SU-DHL-6 (cell line): ENCODE data around the gene MS4A10.

Experiments used
- EZH2phosphoT487 ChIP-seq: fragments of 200-600 bp; sonication (generic), shearing (Covaris generic); conservative IDR thresholded peaks from 2 replicates; pipeline ENCODE4 v1.6.1; 2018; ENCODE audit warnings: mild to moderate bottlenecking, antibody characterized with exemption, low read length, moderate library complexity, mixed read lengths
- TF ChIP-seq, protein P1 (sequence below): fragments of 200-600 bp; sonication (generic); IDR thresholded peaks from one replicate; pipeline ENCODE4 v1.5.1; 2017; ENCODE audit warnings: antibody characterized with exemption, mild to moderate bottlenecking, low read length, moderate library complexity; ENCODE audit not compliant: insufficient read depth, poor library complexity, severe bottlenecking

DNA sequence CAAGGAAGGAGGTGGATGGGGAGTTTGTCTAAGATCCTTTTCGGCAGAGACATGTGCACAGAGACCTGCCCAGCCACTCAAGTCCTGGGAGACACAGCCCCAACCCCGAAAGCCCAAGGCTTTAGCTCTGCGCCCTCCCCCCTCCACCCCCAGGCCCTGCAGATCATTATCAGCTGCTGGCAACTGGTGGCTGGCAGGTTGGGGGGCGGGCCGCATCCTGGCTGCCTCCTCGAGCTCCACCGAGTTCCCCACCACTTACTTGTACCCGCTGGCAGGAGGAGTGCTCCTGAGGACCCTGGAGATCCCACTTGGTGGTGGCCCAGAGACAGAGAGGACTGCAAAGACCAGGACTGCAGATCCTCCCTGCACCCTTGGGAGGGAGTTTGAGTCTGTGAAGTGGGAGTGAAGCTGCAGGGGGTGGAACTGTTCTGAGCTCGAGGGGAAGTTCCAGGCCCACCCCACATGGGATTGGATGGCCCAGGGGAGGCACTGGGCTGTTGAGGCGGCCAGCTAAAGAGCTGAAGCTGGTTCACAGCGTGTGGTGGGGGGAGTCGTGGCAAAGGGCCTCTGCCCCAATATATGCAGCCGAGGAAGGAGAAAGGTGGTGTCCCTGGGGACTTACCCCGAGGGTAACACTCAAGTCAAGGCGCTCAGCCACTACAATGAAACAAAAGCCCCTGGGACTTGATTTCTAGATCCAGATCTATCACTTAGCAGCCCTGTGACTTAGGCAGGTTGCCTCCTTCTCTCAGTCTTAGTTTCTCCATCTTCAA is 36.9 kb downstream of the MS4A10 start:
- TF ChIP-seq, protein P1, sequence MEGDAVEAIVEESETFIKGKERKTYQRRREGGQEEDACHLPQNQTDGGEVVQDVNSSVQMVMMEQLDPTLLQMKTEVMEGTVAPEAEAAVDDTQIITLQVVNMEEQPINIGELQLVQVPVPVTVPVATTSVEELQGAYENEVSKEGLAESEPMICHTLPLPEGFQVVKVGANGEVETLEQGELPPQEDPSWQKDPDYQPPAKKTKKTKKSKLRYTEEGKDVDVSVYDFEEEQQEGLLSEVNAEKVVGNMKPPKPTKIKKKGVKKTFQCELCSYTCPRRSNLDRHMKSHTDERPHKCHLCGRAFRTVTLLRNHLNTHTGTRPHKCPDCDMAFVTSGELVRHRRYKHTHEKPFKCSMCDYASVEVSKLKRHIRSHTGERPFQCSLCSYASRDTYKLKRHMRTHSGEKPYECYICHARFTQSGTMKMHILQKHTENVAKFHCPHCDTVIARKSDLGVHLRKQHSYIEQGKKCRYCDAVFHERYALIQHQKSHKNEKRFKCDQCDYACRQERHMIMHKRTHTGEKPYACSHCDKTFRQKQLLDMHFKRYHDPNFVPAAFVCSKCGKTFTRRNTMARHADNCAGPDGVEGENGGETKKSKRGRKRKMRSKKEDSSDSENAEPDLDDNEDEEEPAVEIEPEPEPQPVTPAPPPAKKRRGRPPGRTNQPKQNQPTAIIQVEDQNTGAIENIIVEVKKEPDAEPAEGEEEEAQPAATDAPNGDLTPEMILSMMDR = no peak
- no peak for TF ChIP-seq EZH2phosphoT487
